HL-60 (cell line): Measurements from ENCODE around the gene PSMC3IP.
"Not testable (repeated sequence)": the region's sequence is repeated elsewhere in the genome, so short reads cannot be mapped to it uniquely, and the experiment has no call there.

Experiments
- DNase-seq, 2 experiments: peaks; one replicate each; pipeline ENCODE4 v3.0.0-alpha.2; 2010 to 2020; ENCODE audit warnings: low read depth in 1 of 2, low spot score in 1 of 2
- H3K27ac ChIP-seq: fragments of 250-450 bp; sonication (Bioruptor Pico); replicated peaks from 2 replicates; pipeline ENCODE4 v1.5.1; 2020; ENCODE audit warnings: mild to moderate bottlenecking, moderate library complexity
- H3K27me3 ChIP-seq: fragments of 250-450 bp; sonication (Bioruptor Pico); 2 replicates; pipeline ENCODE4 v1.5.1; 2021; ENCODE audit warnings: mild to moderate bottlenecking, moderate library complexity; ENCODE audit not compliant: insufficient read depth, poor library complexity, severe bottlenecking
- H3K4me3 ChIP-seq: replicated peaks from 2 replicates; pipeline ENCODE4 v1.5.1; 2011; ENCODE audit warnings: mild to moderate bottlenecking, control low read depth, low read length; ENCODE audit not compliant: insufficient read depth
- CTCF ChIP-seq: IDR thresholded peaks from one replicate; pipeline ENCODE4 v1.5.1; 2011; ENCODE audit warnings: low read length, control low read depth, inconsistent platforms; ENCODE audit not compliant: insufficient read depth
- GABPA ChIP-seq: IDR thresholded peaks from 2 replicates; pipeline ENCODE4 v1.6.1; 2012; ENCODE audit warnings: low read depth
- POLR2AphosphoS5 ChIP-seq: IDR thresholded peaks from 2 replicates; pipeline ENCODE4 v1.6.1; 2012; ENCODE audit warnings: low read depth
- REST ChIP-seq: IDR thresholded peaks from 2 replicates; pipeline ENCODE4 v1.6.1; 2012; ENCODE audit warnings: low read depth; ENCODE audit not compliant: insufficient replicate concordance
- SPI1 ChIP-seq: IDR thresholded peaks from 2 replicates; pipeline ENCODE4 v1.6.1; 2012; ENCODE audit warnings: low read depth, mild to moderate bottlenecking, borderline replicate concordance

Gene PSMC3IP

GRCh38 chr17:42559075-42559474 lies 18.5 kb downstream of the PSMC3IP start:
- TF ChIP-seq POLR2AphosphoS5 (no peak), REST (no peak), CTCF (no peak), GABPA (no peak), SPI1 (no peak)
- Histone ChIP-seq H3K27me3 (no peaks in the 10 kb centered on the region), H3K27ac (no peak overlapping the region), H3K4me3 (no peak overlapping the region)
- DNase-seq = no peak

GRCh38 chr17:42555961-42556617 lies 21.4 kb downstream of the PSMC3IP start:
- DNase-seq, H3K27ac ChIP-seq, H3K4me3 ChIP-seq, H3K27me3 ChIP-seq: not testable (repeated sequence)

GRCh38 chr17:42555122-42555622 lies 22.4 kb downstream of the PSMC3IP start:
- TF ChIP-seq GABPA (no peak), CTCF (no peak), REST (no peak)
- peak overlapping the region; percentile 88 for H3K4me3 ChIP-seq
- peak overlapping the region; percentile 68 for H3K27ac ChIP-seq
- H3K27me3 ChIP-seq = no peaks in the 10 kb centered on the region
- DNase-seq = no peak

- DNase-seq = peak; percentile 79 to 88
- Histone ChIP-seq H3K4me3 (peak overlapping the region; percentile 88), H3K27ac (peak overlapping the region; percentile 68), H3K27me3 (no peaks in the 10 kb centered on the region)
- TF ChIP-seq POLR2AphosphoS5 (peak; percentile 77), GABPA (0 out of 2 replicates have a peak, but pooled peaks have one; percentile 25), CTCF (no peak), SPI1 (no peak), REST (no peak)
Measured at GRCh38 chr17:42554250-42555121, 23.0 kb downstream of the PSMC3IP start.
